HepG2 (cell line): ENCODE results near the gene CDK12. TPM values are rescaled to one million over a fixed set of nuclear protein-coding genes. Genes with fewer than 3 reads are reported as not detected.

Source experiments
- ARHGAP35 ChIP-seq: sonication (generic); formaldehyde crosslinking; IDR thresholded peaks from 2 replicates; pipeline ENCODE4 v1.9.0; 2022; ENCODE audit warnings: mild to moderate bottlenecking, inconsistent platforms, moderate library complexity, missing genetic modification reagents, borderline replicate concordance
- ELF3 ChIP-seq: IDR thresholded peaks from 2 replicates; pipeline ENCODE4 v1.6.1; 2016; ENCODE audit warnings: missing genetic modification reagents, missing compliant biosample characterization
- LCORL ChIP-seq, 2 experiments: fragments of 450-650 bp in 1 of 2; sonication (generic) in 1 of 2; formaldehyde crosslinking in 1 of 2; IDR thresholded peaks; 2 replicates each; pipeline versions ENCODE4 v1.5.0 to v1.6.1; 2017 to 2020; ENCODE audit warnings: antibody characterized with exemption in 1 of 2, missing genetic modification reagents in 1 of 2
- MAFG ChIP-seq: sonication (generic); formaldehyde crosslinking; IDR thresholded peaks from 2 replicates; pipeline ENCODE4 v1.5.1; 2020; ENCODE audit warnings: mild to moderate bottlenecking, missing genetic modification reagents
- NFE2L1 ChIP-seq: sonication (generic); formaldehyde crosslinking; IDR thresholded peaks from 2 replicates; pipeline ENCODE4 v1.4.0; 2020; ENCODE audit warnings: missing genetic modification reagents, mild to moderate bottlenecking, borderline replicate concordance
- NFRKB ChIP-seq: fragments of 450-650 bp; IDR thresholded peaks from 2 replicates; pipeline ENCODE4 v1.6.1; 2017
- POLR2G ChIP-seq: fragments of 200-400 bp; formaldehyde crosslinking; IDR thresholded peaks from 2 replicates; pipeline ENCODE4 v1.6.1; 2018; ENCODE audit warnings: mild to moderate bottlenecking, low read depth, low read length, moderate library complexity
- REXO4 ChIP-seq: sonication (generic); formaldehyde crosslinking; IDR thresholded peaks from 2 replicates; pipeline ENCODE4 v1.8.0; 2022; ENCODE audit warnings: missing genetic modification reagents, mild to moderate bottlenecking, borderline replicate concordance
- SOX13 ChIP-seq, 3 experiments: fragments of 450-650 bp in 1 of 3; sonication (generic) in 1 of 3; formaldehyde crosslinking in 1 of 3; IDR thresholded peaks in 2 of 3; conservative IDR thresholded peaks in 1 of 3; 2 replicates each; pipeline versions ENCODE4 v1.5.0 to v1.6.1; 2016 to 2020; ENCODE audit warnings: antibody characterized with exemption in 1 of 3, mild to moderate bottlenecking in 1 of 3, missing compliant biosample characterization in 1 of 3, missing genetic modification reagents in 1 of 3, moderate library complexity in 1 of 3
- TEAD3 ChIP-seq: optimal IDR thresholded peaks from 2 replicates; pipeline ENCODE3; 2016; ENCODE audit warnings: borderline replicate concordance
- ZFP90 ChIP-seq: sonication (generic); formaldehyde crosslinking; IDR thresholded peaks from 2 replicates; pipeline ENCODE4 v1.8.0; 2022; ENCODE audit warnings: missing genetic modification reagents, mild to moderate bottlenecking, inconsistent platforms, borderline replicate concordance
- ZKSCAN8 ChIP-seq: IDR thresholded peaks from 2 replicates; pipeline ENCODE4 v1.6.1; 2016; ENCODE audit warnings: borderline replicate concordance, missing genetic modification reagents, missing compliant biosample characterization
- ZNF430 ChIP-seq: sonication (generic); formaldehyde crosslinking; IDR thresholded peaks from 2 replicates; pipeline ENCODE4 v1.9.0; 2021; ENCODE audit warnings: mild to moderate bottlenecking, missing genetic modification reagents
- ZNF549 ChIP-seq: sonication (generic); formaldehyde crosslinking; IDR thresholded peaks from 2 replicates; pipeline ENCODE4 v1.5.0; 2020; ENCODE audit warnings: missing genetic modification reagents
- ZNF564 ChIP-seq: sonication (generic); formaldehyde crosslinking; IDR thresholded peaks from 2 replicates; pipeline ENCODE4 v1.8.1; 2023; ENCODE audit warnings: mild to moderate bottlenecking, missing genetic modification reagents
- ZNF615 ChIP-seq: sonication (generic); formaldehyde crosslinking; IDR thresholded peaks from 2 replicates; pipeline ENCODE4 v1.5.0; 2020; ENCODE audit warnings: mild to moderate bottlenecking, missing genetic modification reagents, borderline replicate concordance
- ZNF709 ChIP-seq: sonication (generic); formaldehyde crosslinking; IDR thresholded peaks from 2 replicates; pipeline ENCODE4 v1.5.0; 2020; ENCODE audit warnings: mild to moderate bottlenecking, missing genetic modification reagents
- ZNF777 ChIP-seq: sonication (generic); formaldehyde crosslinking; IDR thresholded peaks from 2 replicates; pipeline ENCODE4 v1.4.0; 2020; ENCODE audit warnings: missing genetic modification reagents
- ZSCAN9 ChIP-seq: IDR thresholded peaks from 2 replicates; pipeline ENCODE4 v1.6.1; 2016; ENCODE audit warnings: borderline replicate concordance
- polyA plus RNA-seq, 8 experiments: library from polyadenylated mRNA; depleted of rRNA in 3 of 8; stranded (reverse) in 7 of 8; unstranded in 1 of 8; fragments of >200 nt; fragmentation: Illumina TruSeq in 4 of 8; extraction: Trizol in 4 of 8; gene quantifications; 2 replicates each; pipeline versions ENCODE4 v1.2.1 to v1.2.3, GENCODE V29; 2011 to 2016; ENCODE audit warnings: low read depth in 4 of 8, missing spikeins in 1 of 8, mixed read lengths in 1 of 8; ENCODE audit not compliant: insufficient read depth in 1 of 8
- total RNA-seq, 5 experiments: library from RNA; depleted of rRNA; stranded (reverse); fragments of >200 nt; fragmentation: Illumina TruSeq; extraction: Trizol; gene quantifications; 2 replicates each; pipeline ENCODE4 v1.2.3, GENCODE V29; 2016; ENCODE audit warnings: low read depth in 1 of 5
- TF ChIP-seq, protein P1 (sequence below): sonication (generic); formaldehyde crosslinking; IDR thresholded peaks from 2 replicates; pipeline ENCODE4 v1.4.0; 2020; ENCODE audit warnings: missing genetic modification reagents
- TF ChIP-seq, protein P2 (sequence below): IDR thresholded peaks from 2 replicates; pipeline ENCODE4 v1.6.1; 2012; ENCODE audit warnings: inconsistent platforms
- TF ChIP-seq, protein P3 (sequence below): sonication (generic); formaldehyde crosslinking; IDR thresholded peaks from 2 replicates; pipeline ENCODE4 v1.4.0; 2020; ENCODE audit warnings: missing genetic modification reagents
- TF ChIP-seq, protein P4 (sequence below): sonication (generic); formaldehyde crosslinking; IDR thresholded peaks from 2 replicates; pipeline ENCODE4 v1.4.0; 2020; ENCODE audit warnings: missing genetic modification reagents, low read depth, mild to moderate bottlenecking, borderline replicate concordance

CDK12 gene
- total and polyA plus RNA-seq, 2 of the 13 experiments (the other 11 are each of a cell fraction or from before 2014, with no cell fraction given) = 24.0 to 88.6 TPM

DNA sequence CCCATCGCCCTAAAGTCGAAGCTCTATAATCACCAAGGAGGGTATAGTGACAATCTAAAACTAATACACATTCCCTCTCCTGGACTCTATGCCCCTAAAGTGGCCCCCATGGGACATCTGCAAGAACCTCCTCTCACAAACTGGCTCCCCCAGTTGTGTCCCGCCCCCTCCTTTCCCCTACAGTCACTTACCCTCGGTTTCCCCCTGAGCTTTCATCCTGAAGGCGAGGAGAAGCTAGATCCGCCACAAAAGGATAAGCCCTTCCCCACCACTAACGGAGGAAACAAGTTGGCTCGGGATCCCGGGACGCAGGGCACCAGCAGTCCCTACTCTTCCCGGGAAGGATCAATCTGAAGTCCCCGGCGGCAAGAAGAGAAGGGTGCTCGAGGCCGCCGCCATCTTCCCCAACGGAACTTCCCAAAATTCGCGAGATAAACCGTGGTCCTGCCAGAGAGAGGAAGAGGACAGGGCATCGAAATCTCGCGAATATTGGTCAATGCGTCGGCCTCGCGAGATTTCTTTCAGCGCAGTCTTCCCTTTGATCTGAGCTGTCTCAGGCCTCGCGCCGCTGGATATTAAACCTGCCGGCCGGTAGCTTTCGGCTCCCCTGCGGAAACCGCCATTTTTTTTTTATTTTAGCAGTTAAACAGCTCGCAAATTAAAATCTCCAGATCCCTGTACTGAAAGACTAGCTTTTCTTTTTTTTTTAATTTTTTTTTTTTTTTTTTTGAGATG, 10.3 kb upstream of the CDK12 start, which contains the start of gene MED1 (continued):
- TF ChIP-seq, protein P1, sequence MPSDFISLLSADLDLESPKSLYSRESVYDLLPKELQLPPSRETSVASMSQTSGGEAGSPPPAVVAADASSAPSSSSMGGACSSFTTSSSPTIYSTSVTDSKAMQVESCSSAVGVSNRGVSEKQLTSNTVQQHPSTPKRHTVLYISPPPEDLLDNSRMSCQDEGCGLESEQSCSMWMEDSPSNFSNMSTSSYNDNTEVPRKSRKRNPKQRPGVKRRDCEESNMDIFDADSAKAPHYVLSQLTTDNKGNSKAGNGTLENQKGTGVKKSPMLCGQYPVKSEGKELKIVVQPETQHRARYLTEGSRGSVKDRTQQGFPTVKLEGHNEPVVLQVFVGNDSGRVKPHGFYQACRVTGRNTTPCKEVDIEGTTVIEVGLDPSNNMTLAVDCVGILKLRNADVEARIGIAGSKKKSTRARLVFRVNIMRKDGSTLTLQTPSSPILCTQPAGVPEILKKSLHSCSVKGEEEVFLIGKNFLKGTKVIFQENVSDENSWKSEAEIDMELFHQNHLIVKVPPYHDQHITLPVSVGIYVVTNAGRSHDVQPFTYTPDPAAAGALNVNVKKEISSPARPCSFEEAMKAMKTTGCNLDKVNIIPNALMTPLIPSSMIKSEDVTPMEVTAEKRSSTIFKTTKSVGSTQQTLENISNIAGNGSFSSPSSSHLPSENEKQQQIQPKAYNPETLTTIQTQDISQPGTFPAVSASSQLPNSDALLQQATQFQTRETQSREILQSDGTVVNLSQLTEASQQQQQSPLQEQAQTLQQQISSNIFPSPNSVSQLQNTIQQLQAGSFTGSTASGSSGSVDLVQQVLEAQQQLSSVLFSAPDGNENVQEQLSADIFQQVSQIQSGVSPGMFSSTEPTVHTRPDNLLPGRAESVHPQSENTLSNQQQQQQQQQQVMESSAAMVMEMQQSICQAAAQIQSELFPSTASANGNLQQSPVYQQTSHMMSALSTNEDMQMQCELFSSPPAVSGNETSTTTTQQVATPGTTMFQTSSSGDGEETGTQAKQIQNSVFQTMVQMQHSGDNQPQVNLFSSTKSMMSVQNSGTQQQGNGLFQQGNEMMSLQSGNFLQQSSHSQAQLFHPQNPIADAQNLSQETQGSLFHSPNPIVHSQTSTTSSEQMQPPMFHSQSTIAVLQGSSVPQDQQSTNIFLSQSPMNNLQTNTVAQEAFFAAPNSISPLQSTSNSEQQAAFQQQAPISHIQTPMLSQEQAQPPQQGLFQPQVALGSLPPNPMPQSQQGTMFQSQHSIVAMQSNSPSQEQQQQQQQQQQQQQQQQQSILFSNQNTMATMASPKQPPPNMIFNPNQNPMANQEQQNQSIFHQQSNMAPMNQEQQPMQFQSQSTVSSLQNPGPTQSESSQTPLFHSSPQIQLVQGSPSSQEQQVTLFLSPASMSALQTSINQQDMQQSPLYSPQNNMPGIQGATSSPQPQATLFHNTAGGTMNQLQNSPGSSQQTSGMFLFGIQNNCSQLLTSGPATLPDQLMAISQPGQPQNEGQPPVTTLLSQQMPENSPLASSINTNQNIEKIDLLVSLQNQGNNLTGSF (CRISPR knock-in tag) = peak; percentile 84; the same call in 1 of the 2 replicates
- TF ChIP-seq NFRKB (peak; percentile 91), SOX13 (IDR thresholded peaks at IDR 0.05) (no peak), SOX13 (CRISPR knock-in tag; conservative IDR thresholded peaks at IDR 0.05 in 1 of 2, IDR thresholded peaks at IDR 0.05 in 1 of 2) (0 out of 4 replicates have a peak, but pooled peaks of 1 of the 2 experiments have one; percentile 19), ZNF549 (CRISPR knock-in tag) (peak; percentile 27; the same call in 1 of the 2 replicates), MAFG (CRISPR knock-in tag) (no peak), ARHGAP35 (no peak; the same call in 1 of the 2 replicates), ELF3 (CRISPR knock-in tag) (peak; percentile 60), TEAD3 (CRISPR knock-in tag) (peak; percentile 56), ZNF777 (CRISPR knock-in tag) (0 out of 2 replicates have a peak, but pooled peaks have one; percentile 6), ZNF430 (CRISPR knock-in tag) (peak; percentile 44; the same call in 1 of the 2 replicates), REXO4 (CRISPR knock-in tag) (no peak), ZNF615 (CRISPR knock-in tag) (peak; percentile 70), ZNF709 (CRISPR knock-in tag) (peak; percentile 69; the same call in 1 of the 2 replicates), ZFP90 (CRISPR knock-in tag) (peak; percentile 83; the same call in 1 of the 2 replicates), ZSCAN9 (CRISPR knock-in tag) (peak; percentile 30; the same call in 1 of the 2 replicates), ZNF564 (CRISPR knock-in tag) (no peak), POLR2G (peak; percentile 93), LCORL (IDR thresholded peaks at IDR 0.05) (no peak), LCORL (CRISPR knock-in tag; IDR thresholded peaks at IDR 0.05) (peak; percentile 26; the same call in 1 of the 2 replicates), ZKSCAN8 (CRISPR knock-in tag) (peak; percentile 40; the same call in 1 of the 2 replicates), NFE2L1 (CRISPR knock-in tag) (no peak)
- TF ChIP-seq, protein P2, sequence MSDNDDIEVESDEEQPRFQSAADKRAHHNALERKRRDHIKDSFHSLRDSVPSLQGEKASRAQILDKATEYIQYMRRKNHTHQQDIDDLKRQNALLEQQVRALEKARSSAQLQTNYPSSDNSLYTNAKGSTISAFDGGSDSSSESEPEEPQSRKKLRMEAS = peak; percentile 74; the same call in 1 of the 2 replicates
- TF ChIP-seq, protein P3, sequence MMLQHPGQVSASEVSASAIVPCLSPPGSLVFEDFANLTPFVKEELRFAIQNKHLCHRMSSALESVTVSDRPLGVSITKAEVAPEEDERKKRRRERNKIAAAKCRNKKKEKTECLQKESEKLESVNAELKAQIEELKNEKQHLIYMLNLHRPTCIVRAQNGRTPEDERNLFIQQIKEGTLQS (CRISPR knock-in tag) = no peak
- TF ChIP-seq, protein P4, sequence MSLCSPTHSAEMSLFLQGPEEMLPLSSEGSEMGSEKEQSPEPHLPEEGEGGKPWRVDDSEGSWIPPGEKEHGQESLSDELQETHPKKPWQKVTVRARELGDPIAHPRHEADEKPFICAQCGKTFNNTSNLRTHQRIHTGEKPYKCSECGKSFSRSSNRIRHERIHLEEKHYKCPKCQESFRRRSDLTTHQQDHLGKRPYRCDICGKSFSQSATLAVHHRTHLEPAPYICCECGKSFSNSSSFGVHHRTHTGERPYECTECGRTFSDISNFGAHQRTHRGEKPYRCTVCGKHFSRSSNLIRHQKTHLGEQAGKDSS = peak; percentile 45; the same call in 1 of the 2 replicates
